Suprapubic skin (tissue), 4 donors: ENCODE data around the gene VPS4A. TPM values are rescaled to one million over a fixed set of nuclear protein-coding genes. Genes with fewer than 3 reads are reported as not detected.
"Not testable (repeated sequence)": the region's sequence is repeated elsewhere in the genome, so short reads cannot be mapped to it uniquely, and the experiment has no call there.

ENCODE experiments used
- DNase-seq, 2 donors: peaks; one replicate each; pipeline ENCODE4 v3.0.0-alpha.2; 2019; ENCODE audit warnings: low spot score in 2 of 2
- H3K27ac ChIP-seq: fragments of 200-600 bp; sonication (generic); one replicate; pipeline ENCODE4 v1.5.1; 2019
- H3K27me3 ChIP-seq: fragments of 200-600 bp; sonication (generic); one replicate; pipeline ENCODE4 v1.5.1; 2019
- H3K36me3 ChIP-seq: fragments of 200-600 bp; sonication (generic); one replicate; pipeline ENCODE4 v1.5.1; 2019
- H3K4me1 ChIP-seq: fragments of 200-600 bp; sonication (generic); one replicate; pipeline ENCODE4 v1.5.1; 2019
- H3K4me3 ChIP-seq: fragments of 200-600 bp; sonication (generic); one replicate; pipeline ENCODE4 v1.5.1; 2019; ENCODE audit warnings: mild to moderate bottlenecking
- H3K9me3 ChIP-seq: fragments of 200-600 bp; sonication (generic); one replicate; pipeline ENCODE4 v1.5.1; 2019
- CTCF ChIP-seq, 2 donors: fragments of 200-600 bp in 1 of 2; fragments of 450-650 bp in 1 of 2; sonication (generic) in 1 of 2; IDR thresholded peaks; one replicate each; pipeline ENCODE4 v1.5.1; 2016 to 2019; ENCODE audit warnings: antibody characterized with exemption in 2 of 2, mild to moderate bottlenecking in 1 of 2, moderate library complexity in 1 of 2
- EP300 ChIP-seq: sonication (generic); formaldehyde crosslinking; IDR thresholded peaks from one replicate; pipeline ENCODE4 v1.6.1; 2017; ENCODE audit warnings: antibody characterized with exemption
- POLR2A ChIP-seq, 2 donors: fragments of 450-650 bp; IDR thresholded peaks; one replicate each; pipeline ENCODE4 v1.6.1; 2017; ENCODE audit warnings: antibody characterized with exemption in 2 of 2, mild to moderate bottlenecking in 2 of 2, moderate library complexity in 2 of 2
- POLR2AphosphoS5 ChIP-seq, 3 donors: sonication (generic); formaldehyde crosslinking; IDR thresholded peaks; one replicate each; pipeline ENCODE4 v1.6.1; 2017; ENCODE audit warnings: antibody characterized with exemption in 3 of 3
- WGBS: methylation state at CpG from one replicate; pipeline ENCODE4 v1.1.5; 2018; 5-methylcytosine and 5-hydroxymethylcytosine counted together
- total RNA-seq, 4 donors: library from RNA; depleted of rRNA; stranded (reverse); fragments of >200 nt; gene quantifications; one replicate each; pipeline ENCODE4 v1.1.0, GENCODE V29; 2016

Gene VPS4A
- total RNA-seq, 4 donors from 2014 or later, result 32.5 to 46.6 (median 37.6) TPM

GRCh38 chr16:69285240-69285639 is 25.9 kb upstream of the VPS4A start:
- DNase-seq, result no peak
- no peak for TF ChIP-seq POLR2A (IDR thresholded peaks at IDR 0.05)
- TF ChIP-seq CTCF (IDR thresholded peaks at IDR 0.05), result no peak
- TF ChIP-seq POLR2AphosphoS5 (IDR thresholded peaks at IDR 0.05), result no peak
- Histone ChIP-seq H3K27ac (no peak overlapping the region), H3K9me3 (no peaks in the 10 kb centered on the region), H3K4me3 (no peak overlapping the region), H3K27me3 (no peaks in the 10 kb centered on the region), H3K4me1 (peaks cover 5% of the 10 kb centered on the region), H3K36me3 (peaks cover 22% of the 10 kb centered on the region)
- 70% methylated on average over 4 of the region's 4 CpGs for WGBS

- Histone ChIP-seq H3K4me3 (no peak overlapping the region), H3K4me1 (peaks cover 5% of the 10 kb centered on the region), H3K36me3 (peaks cover 22% of the 10 kb centered on the region), H3K27me3 (no peaks in the 10 kb centered on the region), H3K27ac (no peak overlapping the region), H3K9me3 (no peaks in the 10 kb centered on the region)
- whole genome bisulfite sequencing, result 60% methylated on average over 13 of the region's 13 CpGs
- TF ChIP-seq EP300 (no peak), CTCF (IDR thresholded peaks at IDR 0.05) (peak; percentile 36 to 42)
- DNase-seq, result no peak
Observed at GRCh38 chr16:69286941-69287713, 24.0 kb upstream of the VPS4A start.

GRCh38 chr16:69291657-69292056 is 19.5 kb upstream of the VPS4A start:
- 92% methylated on average over 9 of the region's 9 CpGs for WGBS
- H3K9me3 ChIP-seq, H3K4me3 ChIP-seq, H3K36me3 ChIP-seq, H3K27ac ChIP-seq, DNase-seq, H3K4me1 ChIP-seq, H3K27me3 ChIP-seq: not testable (repeated sequence)

GRCh38 chr16:69293401-69293800 is 17.7 kb upstream of the VPS4A start:
- 59% methylated on average over 3 of the region's 3 CpGs for WGBS
- TF ChIP-seq POLR2A (IDR thresholded peaks at IDR 0.05) (no peak), CTCF (IDR thresholded peaks at IDR 0.05) (no peak)
- no peak overlapping the region for H3K27ac ChIP-seq
- no peak overlapping the region for H3K4me3 ChIP-seq
- H3K36me3 ChIP-seq, result peaks cover 3% of the 10 kb centered on the region
- H3K9me3 ChIP-seq, result no peaks in the 10 kb centered on the region
- H3K27me3 ChIP-seq, result no peaks in the 10 kb centered on the region
- DNase-seq, result no peak
- H3K4me1 ChIP-seq, result no peaks in the 10 kb centered on the region

GRCh38 chr16:69294051-69294450 is 17.1 kb upstream of the VPS4A start:
- Histone ChIP-seq H3K27ac (no peak overlapping the region), H3K27me3 (no peaks in the 10 kb centered on the region), H3K36me3 (peaks cover 3% of the 10 kb centered on the region), H3K9me3 (no peaks in the 10 kb centered on the region), H3K4me1 (no peaks in the 10 kb centered on the region), H3K4me3 (no peak overlapping the region)
- TF ChIP-seq CTCF (IDR thresholded peaks at IDR 0.05), result no peak
- no peak for TF ChIP-seq POLR2AphosphoS5 (IDR thresholded peaks at IDR 0.05)
- no peak for TF ChIP-seq POLR2A (IDR thresholded peaks at IDR 0.05)
- TF ChIP-seq EP300, result no peak
- WGBS, result 61% methylated on average over 1 of the region's 1 CpG
- DNase-seq, result no peak

GRCh38 chr16:69296771-69297170 is 14.4 kb upstream of the VPS4A start:
- H3K27ac ChIP-seq, DNase-seq, H3K27me3 ChIP-seq, H3K4me3 ChIP-seq, H3K9me3 ChIP-seq, H3K4me1 ChIP-seq: not testable (repeated sequence)
- H3K36me3 ChIP-seq, result peaks cover 27% of the 10 kb centered on the region
- 95% methylated on average over 7 of the region's 7 CpGs for WGBS
